Urothelium cell line (cell line): ENCODE data around the gene N4BP3.

Experiments
- DNase-seq: peaks from one replicate; pipeline ENCODE4 v3.0.0; 2011; ENCODE audit warnings: low spot score, mixed read lengths
- FAIRE-seq: peaks from 2 replicates; lab custom pipeline; 2011; peaks lifted over from hg19 to GRCh38; lab: Jason Lieb, UNC

N4BP3 gene

GRCh38 chr5:178145965-178146820 is 32.9 kb downstream of the N4BP3 start:
- FAIRE-seq (no peak), DNase-seq (peak; percentile 69)

DNA sequence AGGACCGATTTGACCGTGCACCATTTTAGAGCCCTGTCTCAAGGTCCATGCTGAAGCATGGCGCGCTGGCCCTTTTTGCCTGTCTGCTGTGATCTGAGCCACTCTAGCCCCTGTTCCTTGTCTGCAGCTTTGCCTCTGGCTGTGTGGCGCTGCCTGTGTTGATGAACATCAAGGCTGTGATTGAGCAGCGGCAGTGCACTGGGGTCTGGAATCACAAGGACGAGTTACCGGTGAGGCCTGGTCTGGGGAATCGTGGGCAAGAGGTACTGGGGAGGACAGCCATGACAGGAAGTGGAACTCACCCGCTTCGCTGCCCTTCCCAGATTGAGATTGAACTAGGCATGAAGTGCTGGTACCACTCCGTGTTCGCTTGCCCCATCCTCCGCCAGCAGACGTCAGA is 34.1 kb downstream of the N4BP3 start:
- DNase-seq (no peak), FAIRE-seq (no peak)

DNA sequence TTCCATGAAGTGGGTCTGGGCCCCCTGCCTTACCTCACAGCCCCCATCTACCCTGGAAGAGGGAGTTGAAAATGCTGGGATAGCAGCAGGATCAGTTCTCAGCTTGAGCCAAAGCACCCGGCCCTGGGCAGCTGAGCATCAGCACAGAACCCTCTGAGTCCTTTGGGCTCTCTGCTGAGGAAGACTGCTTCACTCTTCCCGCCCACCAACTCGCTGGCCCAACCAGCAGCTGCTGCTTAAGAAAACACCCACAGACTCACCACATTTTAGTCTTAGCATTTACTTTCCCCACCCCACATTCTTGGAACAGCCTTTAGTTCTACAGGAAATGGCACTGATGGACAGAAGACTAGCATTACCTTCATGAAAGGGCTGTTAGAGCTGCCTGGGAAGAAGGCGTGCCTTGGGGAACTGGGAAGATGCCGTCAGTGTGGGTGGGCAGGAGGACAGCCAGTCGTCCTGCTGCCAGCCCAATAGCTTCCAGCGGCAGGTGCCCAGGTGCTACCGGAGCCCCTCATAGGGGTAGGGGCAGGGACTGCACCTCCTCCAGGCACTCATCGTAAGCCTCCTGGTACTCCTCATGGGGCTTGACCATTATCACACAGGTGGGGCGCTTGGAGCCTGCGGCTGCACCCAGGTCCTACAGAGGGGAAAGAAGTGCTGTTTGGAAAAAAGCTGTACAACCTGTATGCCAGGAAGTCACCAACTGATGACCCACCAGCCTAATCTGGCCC is 36.0 kb downstream of the N4BP3 start:
- no peak for DNase-seq
- FAIRE-seq, result no peak

- no peak for DNase-seq
Observed at GRCh38 chr5:178150977-178151734, 37.8 kb downstream of the N4BP3 start.

DNA sequence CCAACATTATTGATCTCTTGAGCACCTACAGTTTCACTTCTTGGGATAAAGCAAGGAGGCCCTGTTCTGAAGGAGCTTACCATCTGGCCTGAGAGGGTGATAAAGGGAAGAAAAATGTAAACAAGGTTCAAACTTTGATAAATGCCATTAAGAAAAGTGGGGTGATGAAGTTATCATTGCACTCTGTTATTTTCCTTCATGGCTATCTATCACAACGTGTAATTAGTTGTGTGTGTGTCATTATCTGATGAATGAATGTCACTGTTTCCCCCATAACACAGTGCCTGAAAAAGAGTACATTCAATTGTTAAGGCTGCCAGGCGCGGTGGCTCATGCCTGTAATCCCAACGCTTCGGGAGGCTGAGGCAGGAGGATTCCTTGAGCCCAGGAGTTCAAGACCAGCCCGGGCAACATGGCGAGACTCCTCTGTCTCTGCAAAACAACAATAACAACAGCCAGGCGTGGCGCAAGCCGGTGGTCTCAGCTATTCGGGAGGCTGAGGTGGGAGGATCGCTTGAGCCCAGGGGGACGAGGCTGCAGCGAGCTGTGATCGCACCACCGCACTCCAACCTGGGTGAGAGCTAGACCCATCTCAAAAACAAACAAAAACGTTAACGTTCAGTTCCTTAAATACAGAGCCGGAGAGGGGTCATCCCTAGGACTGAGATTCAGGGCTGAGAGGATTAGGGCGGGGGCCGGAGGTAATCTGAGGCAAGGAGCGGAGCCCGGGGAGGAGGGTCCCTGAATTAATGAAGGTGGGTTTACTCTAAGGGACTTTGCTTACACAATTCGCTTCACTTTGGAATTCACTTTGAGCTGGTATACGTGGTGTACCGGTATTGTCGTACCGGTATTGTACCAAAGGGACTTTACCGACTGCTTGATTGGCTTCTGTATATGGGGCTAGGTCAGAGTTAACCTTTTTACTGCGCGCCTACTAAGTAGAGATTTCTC is 39.4 kb downstream of the N4BP3 start:
- FAIRE-seq (no peak), DNase-seq (no peak)

More at GRCh38 chr5:178150977-178151734, 37.8 kb downstream of the N4BP3 start:
- no peak for FAIRE-seq

GRCh38 chr5:178153530-178154340 is 40.4 kb downstream of the N4BP3 start, which contains the start of gene NHP2:
NHP2 (minus strand) TSS chr5:178153885; CDS start chr5:178153817, 68 bp downstream.
- DNase-seq, result peak; percentile 97
- peak; percentile 87 for FAIRE-seq

GRCh38 chr5:178155065-178155464 is 41.7 kb downstream of the N4BP3 start:
- no peak for FAIRE-seq

DNA sequence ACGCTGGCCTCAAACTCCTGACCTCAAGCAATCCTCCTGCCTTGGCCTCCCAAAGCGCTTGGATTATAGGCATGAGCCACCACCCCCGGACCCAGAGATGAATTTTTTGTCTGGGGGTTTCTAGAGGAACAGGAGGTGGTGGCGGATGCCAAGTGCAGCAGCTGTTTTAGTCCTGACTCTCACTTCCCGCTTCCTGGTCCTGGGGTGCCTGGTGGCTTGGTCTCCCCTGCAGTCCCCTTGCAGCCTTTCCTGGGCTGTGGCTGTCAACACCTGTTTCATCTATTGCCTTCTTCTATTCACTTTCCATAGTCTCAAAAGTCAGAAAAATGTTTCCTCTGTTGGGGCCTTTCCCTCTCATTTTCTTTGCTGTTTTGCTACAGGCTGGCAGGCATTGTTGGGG is 46.8 kb downstream of the N4BP3 start:
- FAIRE-seq (no peak), DNase-seq (no peak)

More at GRCh38 chr5:178155065-178155464, 41.7 kb downstream of the N4BP3 start:
- no peak for DNase-seq

GRCh38 chr5:178162481-178162880 is 49.1 kb downstream of the N4BP3 start:
- no peak for DNase-seq
- FAIRE-seq, result no peak

- peak; percentile 42 for FAIRE-seq
Observed at GRCh38 chr5:178163772-178164735, 50.7 kb downstream of the N4BP3 start.

GRCh38 chr5:178165581-178165980 is 52.2 kb downstream of the N4BP3 start:
- DNase-seq (no peak), FAIRE-seq (no peak)

More at GRCh38 chr5:178163772-178164735, 50.7 kb downstream of the N4BP3 start:
- peak; percentile 87 for DNase-seq

- DNase-seq (no peak), FAIRE-seq (no peak)
Observed at GRCh38 chr5:178170455-178170854, 57.1 kb downstream of the N4BP3 start.

GRCh38 chr5:178174456-178174855 is 61.1 kb downstream of the N4BP3 start:
- no peak for FAIRE-seq

More at GRCh38 chr5:178174456-178174855, 61.1 kb downstream of the N4BP3 start:
- DNase-seq, result no peak
